Stimulated activated naive CD8-positive, alpha-beta T cell treated with anti-CD3 and anti-CD28 coated beads, Interleukin-15, amount 100 ng/mL, for 72 hours (primary cell): ENCODE data around the gene ARL6IP4.

Source experiments
- ATAC-seq: fragments of 150-1000 bp; cut with Tn5 transposase; 2 replicates; pipeline ENCODE4 v1.10.0; 2021; ENCODE audit warnings: mild to moderate bottlenecking, moderate library complexity
- DNase-seq, 2 donors: peaks; one replicate each; pipeline ENCODE4 v3.0.0; 2021 to 2022
- H3K27ac Mint-ChIP-seq, 2 donors: one replicate each; pipeline ENCODE4 v1.8.0; 2022; ENCODE audit warnings: mild to moderate bottlenecking in 2 of 2, mixed read lengths in 2 of 2, moderate library complexity in 2 of 2
- H3K27me3 Mint-ChIP-seq: one replicate; pipeline ENCODE4 v1.8.0; 2022; ENCODE audit warnings: mixed read lengths
- H3K4me1 Mint-ChIP-seq: one replicate; pipeline ENCODE4 v1.8.0; 2022; ENCODE audit warnings: mild to moderate bottlenecking, mixed read lengths
- H3K4me3 Mint-ChIP-seq, 2 donors: one replicate each; pipeline ENCODE4 v1.8.0; 2022; ENCODE audit warnings: mild to moderate bottlenecking in 2 of 2, mixed read lengths in 2 of 2, moderate library complexity in 1 of 2
- H3K9me3 Mint-ChIP-seq, 2 donors: one replicate each; pipeline ENCODE4 v1.8.0; 2022; ENCODE audit warnings: mixed read lengths in 2 of 2

ARL6IP4 gene

GRCh38 chr12:123024819-123025391, 44.4 kb downstream of the ARL6IP4 start:
- Mint-ChIP-seq H3K27me3 (no peaks in the 10 kb centered on the region), H3K27ac (peak overlapping the region in 1 of 2 donors; percentile 47), H3K4me3 (peak overlapping the region; percentile 15 to 48), H3K4me1 (peaks cover 58% of the 10 kb centered on the region), H3K9me3 (no peaks in the 10 kb centered on the region)
- peak; percentile 21 to 52 for DNase-seq
- ATAC-seq: peak; percentile 93

- H3K4me1 Mint-ChIP-seq: peaks cover 51% of the 10 kb centered on the region
- no peaks in the 10 kb centered on the region for H3K9me3 Mint-ChIP-seq
- H3K27me3 Mint-ChIP-seq: no peaks in the 10 kb centered on the region
- H3K27ac Mint-ChIP-seq: peak overlapping the region in 1 of 2 donors; percentile 43
- ATAC-seq (no peak), DNase-seq (no peak)
- H3K4me3 Mint-ChIP-seq: no peak overlapping the region
Observed at GRCh38 chr12:123026094-123026853, 45.8 kb downstream of the ARL6IP4 start.

- Mint-ChIP-seq H3K4me1 (peaks cover 44% of the 10 kb centered on the region), H3K27ac (no peak overlapping the region), H3K27me3 (no peaks in the 10 kb centered on the region), H3K4me3 (no peak overlapping the region), H3K9me3 (no peaks in the 10 kb centered on the region)
- ATAC-seq (no peak), DNase-seq (no peak)
Observed at GRCh38 chr12:123027726-123028445, 47.4 kb downstream of the ARL6IP4 start.

GRCh38 chr12:123028475-123028874, 48.0 kb downstream of the ARL6IP4 start:
- H3K27ac Mint-ChIP-seq: peak overlapping the region in 1 of 2 donors; percentile 38
- DNase-seq (no peak), ATAC-seq (no peak)
- no peaks in the 10 kb centered on the region for H3K27me3 Mint-ChIP-seq
- no peaks in the 10 kb centered on the region for H3K9me3 Mint-ChIP-seq
- H3K4me3 Mint-ChIP-seq: no peak overlapping the region
- H3K4me1 Mint-ChIP-seq: peaks cover 44% of the 10 kb centered on the region

- peak overlapping the region in 1 of 2 donors; percentile 10 for H3K27ac Mint-ChIP-seq
- H3K27me3 Mint-ChIP-seq: no peaks in the 10 kb centered on the region
- H3K9me3 Mint-ChIP-seq: no peaks in the 10 kb centered on the region
- ATAC-seq (no peak), DNase-seq (no peak)
- peaks cover 44% of the 10 kb centered on the region for H3K4me1 Mint-ChIP-seq
- no peak overlapping the region for H3K4me3 Mint-ChIP-seq
Observed at GRCh38 chr12:123029550-123029949, 49.1 kb downstream of the ARL6IP4 start.

GRCh38 chr12:123030686-123031085, 50.2 kb downstream of the ARL6IP4 start:
- no peak for DNase-seq
- no peak for ATAC-seq
- Mint-ChIP-seq H3K4me3 (no peak overlapping the region), H3K27ac (no peak overlapping the region), H3K27me3 (no peaks in the 10 kb centered on the region), H3K9me3 (no peaks in the 10 kb centered on the region), H3K4me1 (peaks cover 40% of the 10 kb centered on the region)

DNA sequence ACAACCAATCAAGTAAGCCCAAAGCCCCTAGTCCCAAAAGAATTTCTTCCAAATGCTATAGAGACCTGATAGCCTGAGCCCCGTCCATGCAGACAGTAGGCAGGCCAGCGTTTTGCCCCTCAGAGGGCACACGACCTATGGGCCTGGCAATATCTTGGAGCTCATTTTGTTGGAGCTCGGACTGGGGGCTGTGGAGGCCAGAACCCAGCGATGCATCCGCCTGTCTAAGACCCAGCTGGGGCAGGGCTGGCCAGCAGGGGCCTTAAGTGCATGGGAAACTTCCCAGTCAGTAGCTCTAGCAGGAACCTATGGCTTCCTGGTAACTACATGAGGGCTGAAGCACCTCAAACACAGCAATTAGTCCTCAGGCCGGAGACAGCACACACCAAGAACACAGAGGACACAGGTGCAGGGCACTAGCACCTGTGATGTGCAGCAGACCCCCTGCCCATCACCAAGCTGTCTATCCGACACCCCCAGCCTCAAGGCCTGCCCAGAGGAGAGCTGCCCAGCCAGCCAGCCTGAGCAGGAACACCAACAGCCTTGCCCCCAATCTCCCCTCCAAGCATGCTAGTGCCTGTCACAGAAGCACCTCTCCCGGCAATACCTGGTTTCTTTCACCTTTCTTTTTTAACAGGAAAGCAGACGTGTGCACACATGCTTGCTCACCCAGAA, 50.8 kb downstream of the ARL6IP4 start:
- DNase-seq (no peak), ATAC-seq (no peak)
- H3K4me1 Mint-ChIP-seq: peaks cover 34% of the 10 kb centered on the region
- H3K27me3 Mint-ChIP-seq: no peaks in the 10 kb centered on the region
- no peak overlapping the region for H3K4me3 Mint-ChIP-seq
- no peaks in the 10 kb centered on the region for H3K9me3 Mint-ChIP-seq
- H3K27ac Mint-ChIP-seq: peak overlapping the region in 1 of 2 donors; percentile 28
